VCaP (cell line): Measurements from ENCODE around the gene MYL6.
A peak's percentile ranks its signal among the peaks of the same experiment; 100 is the strongest.

Source experiments
- H3K27ac ChIP-seq: fragments of 450-650 bp; 2 replicates; pipeline ENCODE4 v1.5.1; 2017
- CTCF ChIP-seq: fragments of 450-650 bp; conservative IDR thresholded peaks from 2 replicates; pipeline ENCODE4 v1.5.1; 2017; ENCODE audit warnings: mild to moderate bottlenecking, moderate library complexity

Gene MYL6

GRCh38 chr12:56204275-56204674 lies 46.1 kb downstream of the MYL6 start:
- no peak overlapping the region for H3K27ac ChIP-seq
- TF ChIP-seq CTCF = no peak

- peak; percentile 9; the same call in 1 of the 2 replicates for TF ChIP-seq CTCF
- H3K27ac ChIP-seq = peak overlapping the region; percentile 26; the same call in 1 of the 2 replicates
Observed at GRCh38 chr12:56205445-56205844, 47.3 kb downstream of the MYL6 start.

DNA sequence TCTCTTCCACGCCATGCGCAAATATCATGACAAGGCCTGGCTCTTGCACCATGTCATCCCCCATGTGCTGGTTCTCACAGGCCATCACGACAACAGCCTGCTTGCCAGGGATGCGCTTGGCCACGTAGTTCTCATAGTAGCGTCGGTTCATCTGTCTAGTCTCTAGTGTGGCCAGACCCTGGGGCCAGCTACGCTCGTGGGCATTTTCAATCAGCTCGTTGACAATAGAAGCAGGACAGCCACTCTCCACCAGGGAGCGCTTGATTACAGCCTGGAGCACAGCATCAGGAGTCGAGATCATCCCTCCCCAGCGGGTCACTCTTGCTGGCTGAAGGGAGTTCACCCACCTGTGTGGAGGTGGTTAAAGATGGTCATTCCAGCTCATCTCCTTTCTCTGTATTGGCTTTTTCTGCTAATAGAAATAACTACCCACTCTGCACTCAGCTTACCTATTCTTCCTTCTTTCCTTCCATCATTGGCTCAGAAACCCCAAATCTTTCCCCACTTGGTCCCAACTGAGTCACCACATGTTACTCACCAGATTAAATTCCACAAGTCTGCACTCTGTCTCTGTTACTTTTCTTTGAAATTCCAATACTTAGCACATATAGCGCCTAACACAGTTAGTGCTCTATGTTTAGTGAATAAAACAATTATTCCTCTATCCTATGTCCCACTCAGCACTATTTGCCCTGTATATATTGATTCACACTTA lies 48.5 kb downstream of the MYL6 start:
- peak; percentile 90 for TF ChIP-seq CTCF
- peak overlapping the region; percentile 26; the same call in 1 of the 2 replicates for H3K27ac ChIP-seq

- H3K27ac ChIP-seq = peak overlapping the region; percentile 14; the same call in 1 of the 2 replicates
- TF ChIP-seq CTCF = no peak
Observed at GRCh38 chr12:56208006-56208405, 49.8 kb downstream of the MYL6 start.
